Measurements from ENCODE around the gene SEMA5A.

SEMA5A gene

DNA sequence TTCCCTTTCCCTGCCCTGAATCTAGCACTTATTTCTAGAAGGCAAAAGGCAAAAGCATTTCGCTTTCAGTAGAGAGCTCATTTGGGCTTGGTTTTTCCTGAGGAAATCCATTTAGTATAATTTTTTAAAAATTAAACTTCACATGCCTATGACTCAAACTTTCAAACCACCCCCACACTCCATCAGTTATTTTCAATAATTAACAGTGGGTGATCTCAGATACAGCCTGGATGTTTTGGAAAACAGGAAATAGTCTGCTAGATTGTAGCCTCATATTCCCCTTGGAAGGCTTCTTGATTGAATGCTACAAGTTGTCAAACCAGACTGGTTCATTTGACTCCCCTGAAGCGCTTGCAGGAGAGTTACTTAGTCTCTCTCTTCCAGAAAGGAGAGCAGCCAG is 40.6 kb downstream of the SEMA5A start:
- H3K36me3 ChIP-seq (ENCODE audit: control insufficient read depth, low read depth, low read length) = no peaks in the 10 kb centered on the region
- no peaks in the 10 kb centered on the region for H3K9me3 ChIP-seq (ENCODE audit: control insufficient read depth, low read depth, low read length)

DNA sequence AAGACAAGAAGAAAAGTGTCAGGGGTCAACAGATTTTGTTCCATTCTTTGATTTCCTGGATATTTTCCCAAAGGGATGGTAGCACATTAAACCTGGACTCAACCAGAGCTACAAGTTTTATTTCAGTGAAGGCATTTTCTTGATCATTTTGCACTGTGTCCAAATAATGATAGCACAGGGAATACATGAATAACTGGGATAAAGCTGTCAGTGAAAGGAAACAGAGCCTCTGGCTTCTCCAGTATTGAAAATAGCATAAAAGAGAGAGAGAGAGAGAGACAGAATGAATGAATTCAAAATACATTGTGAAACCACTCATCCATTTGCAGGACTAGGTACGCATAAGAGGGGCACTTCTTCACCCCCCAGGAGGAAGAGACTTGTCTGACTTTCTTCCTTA is 43.0 kb downstream of the SEMA5A start:
- Histone ChIP-seq H3K4me3 (ENCODE audit: low read length) (no peak overlapping the region), H3K9ac (ENCODE audit: low read length) (no peak overlapping the region), H3K9me3 (ENCODE audit: control insufficient read depth, low read depth, low read length) (no peaks in the 10 kb centered on the region), H3K4me1 (ENCODE audit: control insufficient read depth, low read depth, low read length) (peaks cover 6% of the 10 kb centered on the region), H3K27ac (ENCODE audit: low read length) (no peak overlapping the region), H3K36me3 (ENCODE audit: control insufficient read depth, low read depth, low read length) (no peaks in the 10 kb centered on the region), H3K27me3 (ENCODE audit: control insufficient read depth, insufficient read depth, low read length) (no peaks in the 10 kb centered on the region)

More for the DNA sequence above, 40.6 kb downstream of the SEMA5A start:
- no peak overlapping the region for H3K27ac ChIP-seq (ENCODE audit: low read length)
- H3K27me3 ChIP-seq (ENCODE audit: control insufficient read depth, insufficient read depth, low read length) = no peaks in the 10 kb centered on the region
- no peak overlapping the region for H3K4me3 ChIP-seq (ENCODE audit: low read length)
- no peaks in the 10 kb centered on the region for H3K4me1 ChIP-seq (ENCODE audit: control insufficient read depth, low read depth, low read length)
- H3K9ac ChIP-seq (ENCODE audit: low read length) = no peak overlapping the region

DNA sequence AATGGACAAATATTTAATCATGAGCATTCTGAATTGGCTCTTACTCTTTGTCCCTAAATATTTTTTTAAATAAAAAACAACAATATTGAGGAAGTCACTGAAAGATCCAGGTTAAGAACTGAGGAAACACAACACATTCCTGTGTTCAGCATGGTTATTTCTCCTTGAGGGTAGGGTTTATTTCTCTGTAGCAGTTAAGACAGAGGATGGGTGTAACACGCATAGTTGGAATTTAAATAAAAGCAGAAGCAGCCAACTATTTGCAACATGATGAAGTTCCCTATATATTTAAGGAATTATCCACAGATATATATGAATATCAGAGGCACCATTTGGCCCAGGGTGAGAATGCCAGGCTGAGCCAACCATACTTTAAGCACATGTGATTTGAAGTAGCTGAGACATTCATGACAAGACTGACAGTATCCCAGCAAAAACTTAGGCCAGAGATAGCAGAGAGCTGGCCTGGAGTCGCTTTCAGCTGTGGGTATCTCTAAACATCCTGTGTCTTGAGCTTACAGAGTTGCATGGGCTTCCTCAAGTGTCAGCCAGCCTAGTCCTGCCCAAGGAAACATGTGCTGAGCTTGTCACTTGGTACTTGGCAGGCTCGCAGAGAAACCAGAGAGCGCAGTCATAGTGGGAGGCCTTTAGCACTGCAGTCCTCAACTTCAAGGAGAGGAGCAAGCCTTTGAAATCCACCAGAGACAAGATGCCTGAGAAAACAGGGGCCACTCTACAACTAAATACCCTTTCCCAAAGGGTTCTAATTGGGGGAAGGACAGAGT is 43.6 kb downstream of the SEMA5A start:
- Histone ChIP-seq H3K9ac (ENCODE audit: low read length) (no peak overlapping the region), H3K4me1 (ENCODE audit: control insufficient read depth, low read depth, low read length) (peaks cover 6% of the 10 kb centered on the region), H3K4me3 (ENCODE audit: low read length) (no peak overlapping the region), H3K9me3 (ENCODE audit: control insufficient read depth, low read depth, low read length) (no peaks in the 10 kb centered on the region), H3K27ac (ENCODE audit: low read length) (no peak overlapping the region), H3K27me3 (ENCODE audit: control insufficient read depth, insufficient read depth, low read length) (no peaks in the 10 kb centered on the region), H3K36me3 (ENCODE audit: control insufficient read depth, low read depth, low read length) (no peaks in the 10 kb centered on the region)

DNA sequence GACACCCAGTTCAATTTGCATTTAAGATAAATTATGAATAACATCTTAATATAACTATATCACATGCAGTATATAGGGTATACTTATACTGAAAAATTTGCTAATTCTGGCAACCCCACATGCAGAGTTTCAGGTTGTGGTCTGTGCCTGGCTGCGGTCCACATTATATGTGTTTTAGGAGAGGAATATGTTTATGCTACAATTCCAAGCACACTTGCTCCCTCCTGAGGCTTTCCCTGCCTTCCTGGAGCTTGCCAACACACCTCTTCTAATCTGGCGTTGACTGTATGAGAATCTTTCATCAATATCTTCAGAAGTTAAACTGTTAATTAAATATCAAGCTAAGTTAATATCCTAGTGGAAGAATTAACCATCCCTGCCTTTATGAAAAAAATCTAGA is 45.2 kb downstream of the SEMA5A start:
- peaks cover 11% of the 10 kb centered on the region for H3K4me1 ChIP-seq (ENCODE audit: control insufficient read depth, low read depth, low read length)
- H3K9ac ChIP-seq (ENCODE audit: low read length) = no peak overlapping the region
- no peaks in the 10 kb centered on the region for H3K36me3 ChIP-seq (ENCODE audit: control insufficient read depth, low read depth, low read length)
- no peak overlapping the region for H3K27ac ChIP-seq (ENCODE audit: low read length)
- H3K9me3 ChIP-seq (ENCODE audit: control insufficient read depth, low read depth, low read length) = no peaks in the 10 kb centered on the region
- no peaks in the 10 kb centered on the region for H3K27me3 ChIP-seq (ENCODE audit: control insufficient read depth, insufficient read depth, low read length)
- H3K4me3 ChIP-seq (ENCODE audit: low read length) = no peak overlapping the region

DNA sequence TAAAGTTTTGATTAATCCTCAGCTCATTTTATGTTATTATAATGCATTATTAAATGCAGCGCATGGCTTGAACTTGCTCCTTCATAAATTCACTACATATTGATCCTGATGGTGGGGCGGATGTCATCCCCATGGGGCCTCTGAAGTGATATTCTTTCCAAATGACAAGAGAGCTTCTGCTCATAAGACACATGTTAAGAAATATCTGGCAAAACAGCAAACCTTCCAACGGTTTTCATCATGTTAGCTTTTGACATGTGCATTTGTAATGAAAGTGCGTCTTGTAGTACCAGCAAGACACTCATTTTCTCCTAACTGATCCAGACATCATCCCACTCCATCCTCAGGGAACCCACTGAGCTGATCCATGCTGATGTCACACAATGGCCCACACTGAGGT is 45.7 kb downstream of the SEMA5A start:
- no peak overlapping the region for H3K27ac ChIP-seq (ENCODE audit: low read length)
- H3K9ac ChIP-seq (ENCODE audit: low read length) = no peak overlapping the region
- H3K36me3 ChIP-seq (ENCODE audit: control insufficient read depth, low read depth, low read length) = no peaks in the 10 kb centered on the region
- H3K9me3 ChIP-seq (ENCODE audit: control insufficient read depth, low read depth, low read length) = no peaks in the 10 kb centered on the region
- no peak overlapping the region for H3K4me3 ChIP-seq (ENCODE audit: low read length)
- H3K27me3 ChIP-seq (ENCODE audit: control insufficient read depth, insufficient read depth, low read length) = no peaks in the 10 kb centered on the region
- peaks cover 11% of the 10 kb centered on the region for H3K4me1 ChIP-seq (ENCODE audit: control insufficient read depth, low read depth, low read length)

DNA sequence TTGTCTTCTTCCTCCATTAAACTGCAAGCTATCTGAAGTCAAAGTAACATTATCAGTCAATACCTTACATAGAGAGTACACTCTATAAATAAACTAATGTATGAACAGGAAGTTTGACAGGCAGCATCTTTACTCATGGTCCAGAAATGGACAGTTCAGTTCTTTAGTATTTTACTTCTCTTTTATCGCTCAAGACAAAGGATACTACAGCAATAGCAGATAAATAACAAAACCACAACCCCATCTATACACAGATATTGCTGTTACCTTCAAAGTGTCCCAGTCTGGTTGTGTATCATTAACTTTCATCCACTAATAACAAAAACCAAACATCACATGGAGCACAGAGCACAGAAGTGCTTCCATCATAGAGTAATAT is 46.4 kb downstream of the SEMA5A start:
- H3K36me3 ChIP-seq (ENCODE audit: control insufficient read depth, low read depth, low read length) = no peaks in the 10 kb centered on the region
- no peaks in the 10 kb centered on the region for H3K9me3 ChIP-seq (ENCODE audit: control insufficient read depth, low read depth, low read length)

DNA sequence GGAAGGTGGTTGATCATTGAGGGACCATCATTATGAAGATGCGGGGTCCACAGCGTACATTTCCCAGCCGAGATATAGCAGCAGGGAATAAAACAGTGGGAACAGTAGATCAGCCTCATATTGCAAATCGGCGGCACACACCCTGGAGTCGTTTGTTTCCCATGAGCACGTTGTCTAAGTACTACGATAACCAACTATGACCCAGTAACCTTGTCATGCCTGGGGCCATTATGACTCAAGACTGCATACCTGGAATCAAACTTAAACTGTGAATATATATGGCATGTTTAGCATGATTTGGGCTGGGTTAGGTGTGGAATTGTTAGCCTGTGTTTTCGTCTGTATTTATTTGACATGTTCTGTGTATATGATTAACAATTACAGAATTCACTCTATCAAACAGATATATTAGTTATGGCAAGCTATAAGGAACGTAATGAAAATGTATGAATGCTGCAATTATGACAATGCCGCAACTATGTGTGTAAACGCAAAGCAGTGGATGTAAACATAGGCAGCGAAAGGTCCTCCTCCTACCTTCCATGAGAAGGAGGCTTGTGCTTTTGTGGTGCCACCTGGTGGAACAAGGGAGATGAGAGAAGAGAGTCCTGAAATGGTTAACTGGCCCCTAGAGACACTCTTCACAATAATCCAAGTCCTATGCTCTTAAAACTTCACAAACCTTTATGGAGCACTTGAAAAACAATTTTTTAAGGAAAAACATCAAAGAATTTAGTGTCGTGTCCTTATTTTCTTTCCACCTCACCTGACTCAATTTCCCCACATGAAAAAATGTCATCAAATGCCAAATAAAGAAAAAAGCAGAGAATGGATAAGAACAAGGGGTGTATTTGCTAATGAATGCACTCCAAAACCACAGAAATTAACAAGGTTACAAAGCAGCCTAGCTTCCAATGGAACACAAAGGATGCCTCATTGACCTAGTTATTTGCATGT is 47.1 kb downstream of the SEMA5A start:
- no peak overlapping the region for H3K27ac ChIP-seq (ENCODE audit: low read length)
- no peaks in the 10 kb centered on the region for H3K27me3 ChIP-seq (ENCODE audit: control insufficient read depth, insufficient read depth, low read length)
- H3K9ac ChIP-seq (ENCODE audit: low read length) = no peak overlapping the region
- H3K4me3 ChIP-seq (ENCODE audit: low read length) = no peak overlapping the region
- no peaks in the 10 kb centered on the region for H3K36me3 ChIP-seq (ENCODE audit: control insufficient read depth, low read depth, low read length)
- no peaks in the 10 kb centered on the region for H3K9me3 ChIP-seq (ENCODE audit: control insufficient read depth, low read depth, low read length)
- peaks cover 11% of the 10 kb centered on the region for H3K4me1 ChIP-seq (ENCODE audit: control insufficient read depth, low read depth, low read length)

More for the DNA sequence above, 46.4 kb downstream of the SEMA5A start:
- no peaks in the 10 kb centered on the region for H3K27me3 ChIP-seq (ENCODE audit: control insufficient read depth, insufficient read depth, low read length)
- H3K9ac ChIP-seq (ENCODE audit: low read length) = no peak overlapping the region
- no peak overlapping the region for H3K4me3 ChIP-seq (ENCODE audit: low read length)
- peaks cover 11% of the 10 kb centered on the region for H3K4me1 ChIP-seq (ENCODE audit: control insufficient read depth, low read depth, low read length)
- H3K27ac ChIP-seq (ENCODE audit: low read length) = no peak overlapping the region

DNA sequence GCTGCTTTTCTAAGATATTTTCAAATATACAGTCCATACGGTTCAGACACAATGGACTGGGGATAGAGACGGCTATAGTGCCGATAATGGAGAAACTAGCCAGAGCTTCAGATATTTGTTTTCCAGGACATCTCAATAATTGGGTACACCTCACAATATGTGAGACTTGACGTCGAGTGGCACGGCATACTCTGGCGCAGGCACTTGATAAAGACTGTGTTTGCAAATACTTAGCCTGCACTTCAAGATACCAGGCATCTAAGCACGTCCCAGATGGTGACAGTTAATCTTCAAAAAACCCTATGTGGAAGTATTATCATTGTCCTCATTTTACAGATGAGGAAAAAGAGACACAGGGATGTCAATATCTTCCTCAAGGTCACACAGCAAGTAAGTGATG is 48.5 kb downstream of the SEMA5A start:
- Histone ChIP-seq H3K4me3 (ENCODE audit: low read length) (no peak overlapping the region), H3K4me1 (ENCODE audit: control insufficient read depth, low read depth, low read length) (peaks cover 11% of the 10 kb centered on the region), H3K9ac (ENCODE audit: low read length) (no peak overlapping the region), H3K27me3 (ENCODE audit: control insufficient read depth, insufficient read depth, low read length) (no peaks in the 10 kb centered on the region), H3K36me3 (ENCODE audit: control insufficient read depth, low read depth, low read length) (no peaks in the 10 kb centered on the region), H3K9me3 (ENCODE audit: control insufficient read depth, low read depth, low read length) (no peaks in the 10 kb centered on the region), H3K27ac (ENCODE audit: low read length) (no peak overlapping the region)

DNA sequence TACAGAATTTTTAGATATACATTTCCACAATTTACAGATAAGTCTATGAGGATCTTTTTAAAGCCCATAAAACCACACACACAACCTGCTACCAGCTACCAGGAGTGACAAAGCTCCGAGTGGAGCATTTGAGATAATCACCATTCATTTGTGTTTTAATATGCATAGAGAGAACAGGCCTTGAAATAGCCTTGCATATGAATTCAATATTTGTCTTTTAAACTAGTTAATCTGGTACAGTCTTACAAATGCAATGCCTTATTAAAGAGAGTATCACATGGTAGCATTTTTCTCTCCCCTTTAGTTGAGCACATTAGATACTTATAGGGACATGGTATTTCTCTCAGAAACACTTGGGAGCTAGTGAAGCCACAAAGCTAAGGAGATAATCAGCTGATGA is 49.1 kb downstream of the SEMA5A start:
- no peak overlapping the region for H3K4me3 ChIP-seq (ENCODE audit: low read length)
- no peaks in the 10 kb centered on the region for H3K9me3 ChIP-seq (ENCODE audit: control insufficient read depth, low read depth, low read length)
- H3K36me3 ChIP-seq (ENCODE audit: control insufficient read depth, low read depth, low read length) = no peaks in the 10 kb centered on the region
- H3K9ac ChIP-seq (ENCODE audit: low read length) = no peak overlapping the region
- H3K27ac ChIP-seq (ENCODE audit: low read length) = no peak overlapping the region
- H3K27me3 ChIP-seq (ENCODE audit: control insufficient read depth, insufficient read depth, low read length) = no peaks in the 10 kb centered on the region
- peaks cover 11% of the 10 kb centered on the region for H3K4me1 ChIP-seq (ENCODE audit: control insufficient read depth, low read depth, low read length)

DNA sequence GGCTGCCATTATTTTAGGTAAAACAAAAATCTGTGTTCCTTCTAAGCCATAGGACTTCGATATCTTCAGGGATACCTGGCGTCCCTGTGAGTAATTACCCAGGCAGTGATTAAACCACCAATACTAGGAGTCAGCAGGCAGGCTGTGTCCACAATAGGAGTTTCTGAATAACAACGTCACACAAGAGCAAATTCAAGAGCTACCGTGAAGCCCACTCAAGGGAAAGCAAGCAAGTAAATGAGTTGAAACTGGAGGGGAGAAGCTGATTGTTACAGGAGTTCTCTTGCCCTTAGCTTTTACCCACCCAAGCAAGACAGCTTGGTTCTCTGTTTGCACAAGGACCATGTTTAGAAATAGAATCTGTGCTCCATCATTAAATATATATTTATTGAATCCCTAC is 50.8 kb downstream of the SEMA5A start:
- Histone ChIP-seq H3K27ac (ENCODE audit: low read length) (no peak overlapping the region), H3K4me1 (ENCODE audit: control insufficient read depth, low read depth, low read length) (peaks cover 11% of the 10 kb centered on the region), H3K9ac (ENCODE audit: low read length) (no peak overlapping the region), H3K27me3 (ENCODE audit: control insufficient read depth, insufficient read depth, low read length) (no peaks in the 10 kb centered on the region), H3K9me3 (ENCODE audit: control insufficient read depth, low read depth, low read length) (no peaks in the 10 kb centered on the region), H3K36me3 (ENCODE audit: control insufficient read depth, low read depth, low read length) (no peaks in the 10 kb centered on the region), H3K4me3 (ENCODE audit: low read length) (no peak overlapping the region)

DNA sequence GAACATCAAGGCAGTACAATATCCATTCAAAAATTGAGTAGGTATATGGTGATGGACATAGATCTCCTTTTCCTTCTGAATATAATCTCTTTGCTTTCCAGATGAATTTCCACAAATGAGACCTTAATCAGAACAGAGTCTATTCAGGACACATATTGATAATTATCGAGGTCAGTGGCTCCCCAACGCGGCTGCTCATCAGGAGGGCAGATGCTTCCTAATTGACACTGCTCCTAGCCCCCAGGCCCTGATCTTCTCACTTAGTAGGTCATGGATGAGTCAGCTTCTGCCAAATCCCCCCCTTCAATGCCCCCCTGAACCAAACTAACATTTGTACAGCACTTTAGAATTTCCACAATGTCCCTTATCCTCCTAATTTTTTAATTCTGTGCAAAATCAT is 51.6 kb downstream of the SEMA5A start:
- Histone ChIP-seq H3K9ac (ENCODE audit: low read length) (no peak overlapping the region), H3K36me3 (ENCODE audit: control insufficient read depth, low read depth, low read length) (no peaks in the 10 kb centered on the region), H3K4me1 (ENCODE audit: control insufficient read depth, low read depth, low read length) (peaks cover 8% of the 10 kb centered on the region), H3K27me3 (ENCODE audit: control insufficient read depth, insufficient read depth, low read length) (no peaks in the 10 kb centered on the region), H3K4me3 (ENCODE audit: low read length) (no peak overlapping the region), H3K27ac (ENCODE audit: low read length) (no peak overlapping the region), H3K9me3 (ENCODE audit: control insufficient read depth, low read depth, low read length) (no peaks in the 10 kb centered on the region)

All from iPS-18a (cell line).